NCI-H526 (cell line): ENCODE results near the gene PGR.
"Not testable (repeated sequence)": the region's sequence is repeated elsewhere in the genome, so short reads cannot be mapped to it uniquely, and the experiment has no call there.

Experiments used
- DNase-seq, 2 experiments: peaks; one replicate each; lab custom pipeline; 2025; lab: John Stamatoyannopoulos, UW

Gene PGR

GRCh38 chr11:101082813-101083212 is 46.8 kb downstream of the PGR start:
- no peak for DNase-seq

- no peak for DNase-seq
These were observed 65.9 kb downstream of the PGR start for GRCh38 chr11:101063706-101064105.

GRCh38 chr11:101061606-101062005 is 68.0 kb downstream of the PGR start:
- no peak for DNase-seq

- no peak for DNase-seq
These were observed 70.3 kb downstream of the PGR start for GRCh38 chr11:101059331-101059730.

- DNase-seq, result no peak
These were observed 76.1 kb downstream of the PGR start for GRCh38 chr11:101053492-101053891.

- no peak for DNase-seq
These were observed 77.9 kb downstream of the PGR start for GRCh38 chr11:101051677-101052076.

- no peak for DNase-seq
These were observed 79.8 kb downstream of the PGR start for GRCh38 chr11:101049813-101050212.

GRCh38 chr11:101049123-101049522 is 80.5 kb downstream of the PGR start:
- DNase-seq, result no peak

- no peak for DNase-seq
These were observed 81.1 kb downstream of the PGR start for GRCh38 chr11:101048479-101048878.

- no peak for DNase-seq
These were observed 82.7 kb downstream of the PGR start for GRCh38 chr11:101046947-101047346.

- DNase-seq, result no peak
These were observed 84.2 kb downstream of the PGR start for GRCh38 chr11:101045415-101045814.

- DNase-seq, result no peak
These were observed 85.7 kb downstream of the PGR start for GRCh38 chr11:101043940-101044339.

- DNase-seq, result no peak
These were observed 93.7 kb downstream of the PGR start for GRCh38 chr11:101035872-101036271.

- DNase-seq, result no peak
These were observed 95.5 kb downstream of the PGR start for GRCh38 chr11:101034076-101034475.

- no peak for DNase-seq
These were observed 96.6 kb downstream of the PGR start for GRCh38 chr11:101032991-101033390.

- DNase-seq, result no peak
These were observed 97.9 kb downstream of the PGR start for GRCh38 chr11:101031713-101032112.

- no peak for DNase-seq
These were observed 98.9 kb downstream of the PGR start for GRCh38 chr11:101030692-101031091.

GRCh38 chr11:101030015-101030414 is 99.6 kb downstream of the PGR start:
- no peak for DNase-seq

- no peak for DNase-seq
These were observed 101.0 kb downstream of the PGR start for GRCh38 chr11:101028644-101029043.

- no peak for DNase-seq
These were observed 107.4 kb downstream of the PGR start for GRCh38 chr11:101022256-101022655.

GRCh38 chr11:101019870-101020269 is 109.7 kb downstream of the PGR start:
- no peak for DNase-seq

- no peak for DNase-seq
These were observed 114.9 kb downstream of the PGR start for GRCh38 chr11:101014600-101015285.

GRCh38 chr11:101013702-101014101 is 115.9 kb downstream of the PGR start:
- not testable (repeated sequence) for DNase-seq

GRCh38 chr11:101011881-101012280 is 117.7 kb downstream of the PGR start:
- DNase-seq, result no peak
